HG03378 (cell line): ENCODE measurements around the gene POTEE.
"Not testable (repeated sequence)": the region's sequence is repeated elsewhere in the genome, so short reads cannot be mapped to it uniquely, and the experiment has no call there.

Source experiments
- ATAC-seq: cut with Tn5 transposase; IDR thresholded peaks from one replicate; pipeline ENCODE4 v1.9.1; 2021; ENCODE audit warnings: mild to moderate bottlenecking, moderate library complexity; ENCODE audit not compliant: unreplicated experiment

The POTEE gene

GRCh38 chr2:131209030-131209772 is at the start of gene POTEE:
TSS of gene POTEE (plus strand) at chr2:131209536. CDS start at chr2:131218403, 8,867 bp downstream.
- ATAC-seq, result not testable (repeated sequence)

- not testable (repeated sequence) for ATAC-seq
Measured at GRCh38 chr2:131165562-131165961, 43.8 kb upstream of the POTEE start.

- ATAC-seq, result no peak
Measured at GRCh38 chr2:131168538-131168937, 40.8 kb upstream of the POTEE start.

GRCh38 chr2:131178050-131178449 is 31.3 kb upstream of the POTEE start:
- ATAC-seq, result not testable (repeated sequence)

GRCh38 chr2:131178721-131179418 is 30.5 kb upstream of the POTEE start:
- ATAC-seq, result not testable (repeated sequence)

- ATAC-seq, result not testable (repeated sequence)
Measured at GRCh38 chr2:131181451-131181850, 27.9 kb upstream of the POTEE start.

GRCh38 chr2:131193421-131193820 is 15.9 kb upstream of the POTEE start:
- not testable (repeated sequence) for ATAC-seq

GRCh38 chr2:131196186-131196585 is 13.2 kb upstream of the POTEE start:
- not testable (repeated sequence) for ATAC-seq

GRCh38 chr2:131201098-131201497 is 8.2 kb upstream of the POTEE start:
- ATAC-seq, result no peak

- ATAC-seq, result not testable (repeated sequence)
Measured at GRCh38 chr2:131207839-131208238, 1.5 kb upstream of the POTEE start.

GRCh38 chr2:131209773-131210104 is 403 bp downstream of the POTEE start:
- ATAC-seq, result not testable (repeated sequence)

GRCh38 chr2:131210434-131211211 is 1.3 kb downstream of the POTEE start:
- ATAC-seq, result not testable (repeated sequence)

- ATAC-seq, result not testable (repeated sequence)
Measured at GRCh38 chr2:131217238-131217986, 8.1 kb downstream of the POTEE start.

- not testable (repeated sequence) for ATAC-seq
Measured at GRCh38 chr2:131235543-131236449, 26.5 kb downstream of the POTEE start.
